HG03565 (cell line): ENCODE data around the gene COMTD1.

ENCODE experiments used
- ATAC-seq: cut with Tn5 transposase; IDR thresholded peaks from one replicate; pipeline ENCODE4 v1.9.1; 2021; ENCODE audit warnings: mild to moderate bottlenecking, moderate library complexity; ENCODE audit not compliant: unreplicated experiment

Gene COMTD1

DNA sequence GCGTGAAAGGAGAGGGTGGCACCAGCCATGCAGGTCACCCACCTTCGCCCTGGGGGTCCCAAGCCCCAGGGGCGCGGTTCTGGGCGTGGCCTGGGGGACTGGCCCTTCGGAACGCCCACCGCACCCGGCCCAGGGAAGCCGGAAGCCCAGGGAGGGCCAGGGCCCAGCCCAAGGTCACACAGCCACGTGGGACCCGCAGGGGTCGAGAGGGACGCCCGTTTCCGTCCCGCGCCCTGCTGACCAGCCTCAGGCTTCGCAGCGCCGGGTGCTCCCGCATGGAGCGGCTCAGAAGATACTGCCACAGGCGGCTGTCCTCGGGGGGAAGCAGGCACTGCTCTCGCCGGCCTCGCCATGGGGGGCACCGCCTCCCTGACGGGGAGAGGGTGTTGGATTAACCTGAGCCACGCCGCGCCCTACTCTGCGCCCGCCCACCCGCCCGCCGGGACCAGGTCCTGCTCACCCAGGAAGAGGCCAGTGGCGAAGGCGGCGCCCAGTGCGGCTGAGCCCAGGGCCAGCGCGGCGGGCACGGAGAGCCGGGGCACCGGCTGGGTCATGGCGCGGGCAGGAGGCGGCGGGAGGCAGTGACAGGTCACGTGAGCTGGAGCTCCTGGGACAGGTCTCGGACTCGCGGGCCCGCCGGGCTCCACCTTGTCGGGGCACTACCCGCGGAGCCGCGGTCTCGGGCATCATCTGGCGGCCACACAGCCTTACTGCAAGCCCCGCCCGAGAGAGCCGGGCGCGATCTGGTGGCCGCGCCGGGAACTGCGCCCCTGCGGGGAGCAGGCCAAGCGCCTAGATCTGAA, at the start of gene COMTD1:
Gene COMTD1 (minus strand): TSS at position 583 of the 803 bp plus-strand sequence. CDS start 29 bp downstream, at position 554.
- peak; percentile 72 for ATAC-seq

DNA sequence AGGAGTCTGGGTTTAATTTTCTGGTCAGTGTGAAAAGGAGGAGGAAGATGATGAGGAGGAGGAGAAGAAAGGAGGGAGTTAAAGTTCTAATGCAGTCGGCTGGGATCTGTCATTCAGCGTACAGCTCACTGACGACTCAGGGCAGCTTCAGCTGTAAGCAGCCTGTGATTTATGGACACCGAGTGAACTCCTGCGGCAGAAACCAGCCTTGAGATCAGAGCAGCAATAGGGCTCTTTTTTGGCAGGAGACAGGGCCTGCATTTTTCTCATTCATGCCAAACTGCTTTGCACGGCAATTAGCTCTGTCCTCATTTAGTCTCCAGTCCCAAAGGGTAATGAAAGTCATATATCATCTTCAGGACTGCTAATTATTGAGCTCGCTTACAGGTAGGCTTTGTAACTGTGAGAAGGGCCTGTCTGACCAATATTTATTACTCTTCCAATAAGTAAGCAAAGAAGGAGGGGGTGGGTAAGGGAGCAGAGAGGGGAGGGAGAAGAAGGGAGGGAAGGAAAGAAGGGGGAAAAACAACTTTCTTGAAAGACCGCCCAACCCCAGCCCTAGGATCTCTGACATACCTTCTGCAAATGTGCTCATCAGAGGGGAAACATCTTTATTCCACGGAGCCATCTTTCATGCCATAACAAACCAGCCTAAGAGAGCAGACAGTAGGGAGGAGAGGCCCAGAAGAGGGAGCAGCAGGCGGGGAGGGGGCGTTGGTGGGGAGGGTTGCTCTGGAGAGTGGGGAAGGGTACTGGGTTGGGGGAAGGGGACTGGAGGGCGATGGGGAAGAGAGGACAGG, 48.1 kb upstream of the COMTD1 start:
- no peak for ATAC-seq

DNA sequence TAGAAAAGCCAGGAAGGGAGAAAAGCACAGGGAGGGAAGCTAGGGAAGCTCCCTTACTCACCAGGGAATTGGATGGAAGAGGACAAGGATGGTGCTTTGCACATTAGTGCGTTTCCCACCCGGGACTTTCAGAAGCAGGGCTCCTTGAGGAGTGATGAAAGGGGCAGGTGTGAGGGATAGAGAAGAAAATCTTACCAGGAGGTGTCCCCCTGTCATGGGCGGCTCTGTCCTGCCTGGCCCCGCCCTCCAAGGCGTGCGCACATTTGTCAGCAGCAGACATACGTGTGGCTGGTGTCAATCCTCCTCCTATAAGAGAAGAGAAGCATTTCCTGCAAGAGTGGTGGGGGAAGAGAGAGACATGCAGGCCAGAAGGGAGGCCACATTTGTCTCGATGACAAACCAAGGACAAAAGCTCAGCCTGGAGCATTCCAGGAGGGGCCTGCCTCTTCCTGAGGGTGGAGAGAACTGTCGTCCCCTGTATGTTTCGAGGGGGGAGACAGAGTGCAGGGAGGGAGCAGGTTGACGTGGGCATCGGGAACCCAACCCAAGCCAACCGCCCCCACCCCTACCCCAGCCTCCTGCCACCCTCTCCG, 47.4 kb upstream of the COMTD1 start:
- ATAC-seq, result no peak

DNA sequence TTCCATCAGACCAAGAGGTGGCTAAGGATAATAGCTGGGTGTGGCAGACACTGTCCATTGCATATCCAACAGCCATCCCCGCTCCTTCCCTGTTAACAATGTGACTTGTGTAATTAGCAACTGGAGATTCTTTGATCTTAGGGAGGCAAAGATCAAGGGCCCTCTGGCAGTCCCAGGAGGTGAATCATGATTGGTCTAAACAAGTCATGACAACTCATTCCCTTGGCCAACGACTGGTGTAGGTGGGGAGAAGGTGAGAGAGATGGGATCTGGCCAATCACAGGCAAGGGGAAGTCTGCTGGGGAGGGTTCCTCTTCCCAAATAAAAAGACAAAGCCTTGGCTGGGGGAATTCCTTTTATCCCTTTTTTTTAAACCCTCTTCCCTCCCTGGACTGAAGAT, 46.2 kb upstream of the COMTD1 start:
- no peak for ATAC-seq

DNA sequence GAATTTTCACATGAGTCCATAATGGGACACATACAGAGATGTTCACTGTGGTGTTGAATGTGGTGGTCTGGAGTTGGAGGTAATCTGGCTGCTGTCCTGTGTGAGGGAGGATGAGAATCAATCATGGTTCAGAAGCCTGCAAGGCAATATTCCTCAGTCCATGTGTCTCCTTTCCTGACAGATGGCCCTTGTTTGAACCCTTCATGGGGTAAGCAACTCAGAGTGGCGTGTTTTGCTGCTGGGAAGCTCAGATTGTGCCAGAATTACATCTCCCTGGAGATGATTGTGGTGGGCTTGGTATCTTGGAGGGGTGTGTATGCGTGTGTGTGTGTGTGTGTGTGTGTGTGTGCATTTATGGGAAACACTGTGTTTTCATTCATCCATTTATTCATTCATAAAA, 44.5 kb upstream of the COMTD1 start:
- ATAC-seq, result no peak

DNA sequence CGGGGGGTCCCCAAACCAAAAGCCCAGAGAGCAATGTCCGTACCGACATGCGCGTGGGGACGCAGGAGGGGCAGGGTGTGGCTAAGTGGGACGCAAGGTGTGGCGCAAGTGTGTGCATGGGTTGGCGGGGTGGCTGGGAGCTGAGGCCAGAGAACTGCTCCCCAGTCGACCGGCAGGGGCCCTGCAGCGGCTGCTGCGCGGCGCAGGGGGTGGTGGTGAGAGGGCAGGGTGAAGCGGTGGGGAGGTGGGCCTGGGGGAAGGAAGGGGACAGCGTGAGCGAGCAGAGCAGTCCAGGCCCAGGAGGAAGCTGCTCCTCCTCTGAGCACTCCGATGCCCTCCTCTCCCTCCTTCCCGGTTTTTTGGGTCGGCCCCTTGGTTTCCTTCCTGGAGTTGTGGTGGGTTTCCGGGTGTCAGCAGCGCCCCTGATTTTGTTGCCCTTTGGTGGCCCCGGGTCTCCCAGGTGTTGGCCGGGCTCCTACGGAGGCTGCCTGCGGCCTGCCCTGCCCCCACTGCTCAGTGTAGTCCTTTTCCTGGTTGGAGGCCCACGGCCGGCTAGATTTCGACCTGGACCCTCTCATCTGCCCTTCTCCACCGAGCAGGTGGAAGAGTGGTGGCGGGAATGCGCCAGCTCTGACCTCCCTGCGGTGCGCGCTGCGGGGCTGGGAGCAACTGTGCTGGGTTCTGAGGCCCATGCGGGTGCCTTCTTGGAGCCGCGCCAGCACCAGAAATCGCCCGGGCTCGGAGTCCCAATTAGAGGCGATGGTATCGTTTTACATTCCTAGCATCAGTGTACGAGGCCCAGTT, 40.5 kb upstream of the COMTD1 start:
- ATAC-seq, result no peak

DNA sequence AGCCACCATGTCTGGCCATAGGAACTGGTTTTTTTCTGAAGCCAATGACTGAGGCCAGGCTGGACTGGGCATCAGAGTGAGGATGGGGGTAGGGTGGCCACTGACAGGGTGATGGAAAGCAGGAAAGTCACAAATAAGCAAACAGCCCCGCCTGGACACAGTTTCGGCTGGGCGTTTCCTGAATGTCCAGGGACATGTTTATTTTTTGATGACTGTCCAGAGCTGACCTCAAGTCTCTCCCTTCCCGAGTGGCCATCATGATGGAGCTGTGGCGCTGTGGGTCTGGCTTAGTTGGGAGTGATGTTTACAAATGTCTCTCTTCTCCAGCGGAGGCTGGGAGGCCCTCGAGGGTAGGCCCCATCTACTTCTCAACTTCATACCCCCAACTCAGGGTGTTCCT, 37.1 kb upstream of the COMTD1 start:
- ATAC-seq, result no peak

DNA sequence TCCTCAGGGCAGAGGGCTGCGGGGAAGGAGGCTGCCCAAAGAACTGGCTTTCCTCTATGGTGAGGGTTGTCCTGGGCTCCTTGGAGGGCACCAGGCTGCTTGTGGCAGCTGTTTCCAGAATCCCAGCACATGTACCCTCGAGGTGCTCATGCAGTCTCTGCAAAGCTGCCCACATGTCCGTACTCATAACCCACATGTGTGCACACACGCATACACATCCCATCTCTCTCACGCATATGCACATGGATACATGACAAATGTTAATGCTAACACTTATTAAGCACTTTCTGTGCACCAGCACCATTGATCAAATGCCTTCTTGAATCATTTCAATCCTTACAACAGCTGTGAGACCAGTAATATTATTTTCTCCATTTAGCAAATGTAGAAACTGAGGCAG, 36.3 kb upstream of the COMTD1 start:
- no peak for ATAC-seq

DNA sequence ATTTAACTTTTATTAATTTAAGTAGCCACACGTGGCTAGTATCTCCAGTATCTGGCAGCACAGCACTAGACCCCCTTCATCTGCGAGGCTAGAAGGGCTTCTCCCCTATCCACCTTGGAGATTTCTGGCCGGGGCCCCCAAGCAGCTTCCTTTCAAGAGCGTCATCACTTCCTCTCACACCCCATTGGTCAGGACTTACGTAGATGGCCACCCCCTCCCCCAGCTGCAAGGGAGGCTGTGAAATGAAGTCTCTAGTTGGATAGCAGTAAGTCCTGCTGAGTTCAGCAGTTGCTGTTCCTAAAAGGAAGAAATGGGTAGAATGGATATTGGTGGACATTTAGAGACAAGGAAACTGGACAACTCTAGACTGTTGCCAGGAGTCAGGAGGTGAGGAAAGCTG, 33.8 kb upstream of the COMTD1 start:
- no peak for ATAC-seq

DNA sequence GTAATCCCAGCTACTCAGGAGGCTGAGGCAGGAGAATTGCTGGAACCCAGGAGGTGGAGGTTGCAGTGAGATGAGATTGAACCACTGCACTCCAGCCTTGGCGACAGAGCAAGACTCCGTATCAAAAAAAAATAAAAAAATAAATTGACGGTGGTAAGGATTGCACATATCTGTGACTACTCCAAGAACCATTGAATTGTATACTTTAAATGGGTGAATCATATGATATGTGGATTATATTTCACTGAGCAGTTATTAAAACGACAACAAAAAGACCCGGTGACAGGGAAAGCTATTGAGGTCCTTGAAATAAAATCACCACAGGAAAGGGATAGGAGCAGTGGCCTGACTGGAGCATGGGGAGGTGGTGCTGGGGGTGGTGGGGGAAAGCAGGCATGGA, 31.2 kb upstream of the COMTD1 start:
- no peak for ATAC-seq

DNA sequence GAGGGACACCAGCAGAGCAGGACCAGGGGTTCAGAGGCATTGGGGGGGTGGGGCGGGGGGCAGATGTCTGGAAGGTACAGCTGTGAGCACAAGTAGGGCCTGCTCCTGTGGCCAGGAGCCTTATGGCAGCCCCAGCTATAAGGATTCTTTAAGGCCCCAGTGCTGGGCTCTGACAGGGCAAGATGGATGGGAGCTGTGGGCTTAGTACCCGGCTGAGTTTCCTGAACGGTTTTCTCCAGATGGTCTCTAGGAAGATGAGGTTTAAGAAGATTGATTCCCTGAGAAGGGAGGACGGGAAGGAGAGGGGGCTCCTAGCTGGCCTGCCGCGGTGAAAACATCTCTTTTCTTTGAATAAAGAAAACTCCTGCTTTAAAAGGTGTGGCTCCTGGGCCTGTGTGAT, 30.1 kb upstream of the COMTD1 start:
- no peak for ATAC-seq

DNA sequence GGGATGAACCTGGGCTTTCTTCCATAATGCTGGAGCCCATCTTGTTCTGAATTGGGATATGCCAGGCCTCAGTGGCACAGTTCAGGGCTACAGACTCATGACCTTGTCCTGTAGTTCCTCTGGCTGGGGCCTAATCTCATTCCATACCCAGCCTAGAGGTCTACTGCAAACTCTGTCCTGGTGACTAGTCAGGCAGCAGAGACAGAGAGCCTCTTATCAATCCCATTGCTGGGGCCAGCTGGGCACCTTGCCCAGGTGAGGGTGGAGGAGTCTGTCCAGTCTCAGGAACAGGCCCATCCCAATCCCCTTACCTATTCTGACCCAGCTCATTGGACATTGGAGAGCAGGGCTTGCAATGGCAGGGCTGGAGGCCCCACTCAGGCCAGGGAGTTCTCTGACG, 28.0 kb upstream of the COMTD1 start:
- ATAC-seq, result no peak

DNA sequence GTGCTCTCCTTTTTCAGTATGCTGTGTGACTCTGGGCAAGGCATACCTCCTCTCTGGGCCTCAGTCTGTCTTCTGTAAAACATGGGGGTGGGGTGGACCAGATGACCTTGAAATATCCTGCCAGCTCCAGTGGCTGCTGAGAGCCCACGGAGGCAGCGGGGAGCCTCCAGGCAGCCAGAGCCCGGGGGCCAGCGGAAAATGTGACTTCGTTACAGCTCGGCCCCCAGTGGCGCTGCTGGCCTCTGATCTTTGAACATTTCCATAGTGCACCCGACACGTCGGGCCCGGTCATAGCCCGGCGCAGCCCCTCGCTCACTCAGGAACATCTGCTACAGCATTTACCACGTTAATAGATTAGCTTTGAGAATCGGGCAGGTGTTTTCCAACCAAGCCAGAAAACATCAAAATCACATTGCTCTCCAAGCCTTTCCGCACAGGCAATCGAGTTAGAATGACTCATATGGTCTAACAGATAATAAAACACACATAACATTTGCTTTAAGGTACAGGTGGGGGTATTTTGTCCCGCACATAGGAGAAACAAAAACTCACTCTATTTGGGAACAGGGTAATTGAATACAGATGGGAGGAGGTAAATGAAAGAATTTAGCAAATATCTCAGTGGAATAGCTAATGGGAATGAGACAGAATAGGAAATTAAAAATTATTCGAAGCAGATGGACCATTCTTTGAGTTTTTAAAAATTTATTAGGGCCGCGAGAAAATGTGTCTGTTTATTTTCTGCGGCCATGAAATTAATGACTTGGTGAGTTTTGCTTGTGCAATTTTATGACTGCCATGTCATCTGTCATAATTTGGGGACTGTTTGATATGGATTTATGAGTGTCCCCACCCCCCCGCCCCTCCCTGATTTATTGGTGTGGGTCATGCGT, 26.3 kb upstream of the COMTD1 start:
- ATAC-seq, result no peak

DNA sequence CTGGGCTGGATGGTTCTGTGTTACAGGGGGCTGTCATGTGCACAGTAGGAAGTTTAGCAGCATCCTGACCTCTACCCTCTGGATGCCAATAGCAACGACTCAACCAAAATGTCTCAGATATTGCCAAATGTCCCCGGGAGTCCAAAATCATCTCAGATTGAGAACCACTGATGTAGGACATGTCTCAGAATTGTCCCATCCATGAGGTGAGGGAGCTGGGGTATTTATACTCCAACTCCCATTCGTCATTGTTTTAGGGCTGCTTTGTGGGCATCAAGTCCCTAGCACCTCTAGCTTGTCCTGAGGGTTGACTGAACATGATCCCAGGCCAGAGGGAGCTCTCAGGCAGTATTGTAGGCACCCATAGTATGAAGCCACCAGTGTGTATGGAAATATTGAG, 25.2 kb upstream of the COMTD1 start:
- ATAC-seq, result no peak

DNA sequence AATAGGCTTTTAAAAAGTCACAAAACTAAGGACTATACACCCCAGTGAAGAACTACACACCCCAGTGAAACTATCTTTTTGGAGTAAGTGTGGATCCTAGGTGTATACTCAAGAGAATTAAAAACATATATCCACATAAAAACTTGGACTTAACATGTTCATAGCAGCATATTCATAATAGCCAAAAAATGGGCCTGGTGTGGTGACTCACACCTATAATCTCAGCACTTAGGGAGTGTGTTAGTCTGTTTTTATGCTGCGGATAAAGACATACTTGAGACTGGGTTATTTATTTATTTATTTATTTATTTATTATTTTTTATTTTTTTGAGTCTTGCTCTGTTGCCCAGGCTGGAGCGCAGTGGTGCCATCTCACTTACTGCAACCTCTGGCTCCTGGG, 19.0 kb upstream of the COMTD1 start:
- no peak for ATAC-seq

DNA sequence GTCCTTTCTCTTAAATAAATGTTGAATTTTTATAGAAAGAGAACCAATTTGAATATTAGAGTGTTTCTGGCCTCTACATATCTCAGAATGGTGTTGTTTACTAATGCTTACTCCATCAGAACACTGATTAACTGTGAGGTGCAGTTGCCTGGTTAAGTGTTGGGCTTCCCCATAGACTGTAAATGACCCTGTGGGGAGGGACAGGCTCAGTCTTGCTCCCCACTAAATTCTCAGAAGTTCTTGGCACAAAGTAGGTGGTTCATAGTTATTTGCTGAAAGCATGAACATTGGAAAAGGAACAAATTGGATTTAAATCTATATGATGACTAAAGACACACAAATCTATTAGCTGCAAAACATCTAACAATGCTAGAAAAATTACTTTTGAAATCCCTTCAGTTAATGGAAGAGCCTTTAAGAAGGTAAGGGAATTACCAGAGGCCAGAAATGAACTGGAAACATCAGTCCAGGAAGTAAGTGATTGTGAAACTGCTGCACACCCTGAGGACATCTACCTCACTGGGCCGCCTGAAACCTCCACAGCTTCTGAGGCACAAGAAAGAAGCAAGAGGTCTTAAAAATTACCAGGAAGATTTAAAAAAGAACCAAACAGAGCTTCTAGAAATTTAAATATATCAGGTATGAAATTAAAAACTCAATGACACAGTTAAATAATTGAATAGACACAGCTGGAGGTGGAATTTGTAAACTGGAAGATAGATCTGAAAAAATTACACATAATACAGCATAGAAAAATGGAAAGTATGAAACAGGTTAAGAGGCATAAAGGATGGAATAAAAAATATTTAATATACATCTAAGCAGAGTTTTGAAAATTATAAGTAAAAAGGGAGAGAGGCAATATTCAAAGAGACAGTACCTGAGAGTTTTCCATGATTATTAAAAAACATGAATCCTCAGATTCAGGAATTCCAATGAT, 17.8 kb upstream of the COMTD1 start:
- no peak for ATAC-seq

DNA sequence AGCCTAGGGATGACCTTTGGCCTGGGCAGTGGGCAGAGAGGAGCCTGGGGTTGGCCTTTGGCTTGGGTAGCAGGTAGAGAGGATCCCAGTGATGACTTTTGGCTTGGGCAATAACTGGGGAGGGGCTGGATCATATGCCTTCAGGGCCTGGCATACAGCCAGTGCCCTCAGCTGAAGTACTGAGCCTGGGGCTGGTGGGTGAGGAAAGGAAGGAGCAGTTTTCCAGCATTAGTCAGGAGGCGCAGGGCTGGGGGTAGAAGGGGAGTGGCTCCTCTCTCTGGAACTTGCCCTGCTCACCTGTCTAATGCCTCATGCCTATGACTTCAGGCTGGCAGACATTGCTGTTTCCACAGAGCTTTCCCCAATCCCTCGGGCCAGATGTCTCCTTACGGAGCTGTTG, 15.2 kb upstream of the COMTD1 start:
- ATAC-seq, result no peak

DNA sequence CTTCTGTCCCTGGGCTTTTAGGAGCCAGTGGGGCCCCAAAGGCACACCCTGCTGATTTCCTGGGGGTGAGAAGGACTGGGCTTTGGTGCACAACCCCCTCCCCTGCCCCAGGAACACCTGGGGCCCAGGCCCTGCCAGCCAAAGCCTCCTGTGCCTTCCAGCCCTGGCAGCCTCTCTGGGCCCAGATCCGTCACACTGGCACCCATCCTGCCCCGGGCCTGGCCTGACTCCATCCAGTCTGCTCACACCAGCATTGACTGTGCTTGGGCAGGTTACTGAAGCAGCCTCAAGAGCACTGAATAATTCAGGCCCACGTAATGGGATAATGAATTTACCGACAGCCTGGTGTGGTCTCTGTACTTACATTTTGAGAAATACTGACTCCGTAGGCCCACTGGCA, 12.0 kb upstream of the COMTD1 start:
- no peak for ATAC-seq

DNA sequence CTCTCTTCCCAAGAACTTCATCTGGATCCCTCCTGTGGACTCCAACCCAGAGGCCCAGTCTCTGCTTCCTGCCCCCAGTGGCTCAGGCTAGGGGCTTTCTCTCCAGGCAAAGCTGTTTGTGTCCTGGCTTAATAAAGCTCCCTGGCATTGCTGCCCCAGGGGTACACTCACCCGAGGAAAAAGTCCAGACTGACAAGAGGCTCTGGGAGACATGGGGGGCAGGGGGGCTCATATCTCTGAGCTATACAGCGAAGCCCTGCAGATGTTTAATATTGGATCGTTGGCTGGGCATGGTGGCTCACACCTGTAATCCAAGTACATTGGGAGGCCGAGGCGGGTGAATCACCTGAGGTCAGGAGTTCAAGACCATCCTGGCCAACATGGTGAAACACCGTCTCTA, 10.7 kb upstream of the COMTD1 start:
- ATAC-seq, result no peak
